Adipocyte (in vitro differentiated cells): Measurements from ENCODE around the gene CLASP1.

Source experiments
- DNase-seq: peaks from one replicate; pipeline ENCODE4 v3.0.0-alpha.2; 2015; ENCODE audit warnings: low read depth
- H3K27me3 ChIP-seq: replicated peaks from 2 replicates; pipeline ENCODE4 v1.7.0; 2013; ENCODE audit warnings: mild to moderate bottlenecking, low read length, moderate library complexity; ENCODE audit not compliant: control insufficient read depth, insufficient read depth
- H3K36me3 ChIP-seq: 2 replicates; pipeline ENCODE4 v1.7.0; 2013; ENCODE audit warnings: low read length, mild to moderate bottlenecking, moderate library complexity; ENCODE audit not compliant: control insufficient read depth, insufficient read depth, severe bottlenecking
- H3K4me1 ChIP-seq: 2 replicates; pipeline ENCODE4 v1.7.0; 2013; ENCODE audit warnings: mild to moderate bottlenecking, low read length, moderate library complexity; ENCODE audit not compliant: control insufficient read depth, insufficient read depth
- H3K4me3 ChIP-seq: 2 replicates; pipeline ENCODE4 v1.7.0; 2013; ENCODE audit warnings: mild to moderate bottlenecking, low read length, moderate library complexity
- H3K9ac ChIP-seq: 2 replicates; pipeline ENCODE4 v1.7.0; 2013; ENCODE audit warnings: mild to moderate bottlenecking, low read length, moderate library complexity
- H3K9me3 ChIP-seq: 2 replicates; pipeline ENCODE4 v1.7.0; 2013; ENCODE audit warnings: mild to moderate bottlenecking, low read length, moderate library complexity; ENCODE audit not compliant: control insufficient read depth

Gene CLASP1

DNA sequence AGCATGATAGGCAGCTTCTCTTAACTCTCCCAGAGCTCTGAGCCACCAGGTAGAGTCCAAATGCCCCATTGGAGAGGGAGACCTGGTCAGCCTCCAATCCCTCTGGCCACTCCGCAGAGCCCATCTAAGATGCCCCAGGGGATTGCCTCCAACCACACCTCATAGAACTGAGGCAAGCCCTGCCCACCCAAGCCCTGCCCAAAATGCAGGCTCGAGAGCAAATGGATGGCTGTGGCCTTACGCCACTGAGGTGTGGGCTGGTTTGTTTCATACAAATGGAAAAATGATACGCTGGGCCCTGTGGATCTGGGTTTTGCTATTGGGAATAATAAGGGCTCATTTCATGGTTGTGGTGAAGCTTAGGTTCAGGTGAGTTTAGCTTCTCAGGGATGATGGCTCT lies 361.3 kb downstream of the CLASP1 start:
- no peak overlapping the region for H3K9ac ChIP-seq

More for the DNA sequence above, 361.3 kb downstream of the CLASP1 start:
- Histone ChIP-seq H3K27me3 (peaks cover 25% of the 10 kb centered on the region), H3K36me3 (no peaks in the 10 kb centered on the region), H3K9me3 (no peaks in the 10 kb centered on the region), H3K4me1 (peaks cover 6% of the 10 kb centered on the region), H3K4me3 (no peak overlapping the region)
- no peak for DNase-seq
